Neural cell (in vitro differentiated cells): ENCODE measurements around the gene LDB3. TPM values are rescaled to one million over a fixed set of nuclear protein-coding genes. Genes with fewer than 3 reads are reported as not detected.
"Not testable (repeated sequence)": the region's sequence is repeated elsewhere in the genome, so short reads cannot be mapped to it uniquely, and the experiment has no call there.

Source experiments
- H2AFZ ChIP-seq: fragments of 200-600, 300-800 bp; sonication (generic), shearing (Covaris generic); 2 replicates; pipeline ENCODE4 v1.6.0; 2014; ENCODE audit warnings: low read depth, mild to moderate bottlenecking, antibody characterized with exemption, low read length, moderate library complexity
- H3F3A ChIP-seq: fragments of 200-600 bp; shearing (Covaris generic); 2 replicates; pipeline ENCODE4 v1.6.1; 2016; ENCODE audit warnings: mild to moderate bottlenecking, moderate library complexity, mixed read lengths, antibody characterized with exemption, low read length; ENCODE audit not compliant: insufficient read depth, poor library complexity, severe bottlenecking
- H3K27ac ChIP-seq: fragments of 200-600, 300-800 bp; sonication (generic), shearing (Covaris generic); 2 replicates; pipeline ENCODE4 v1.5.1; 2014; ENCODE audit warnings: mild to moderate bottlenecking, low read length, moderate library complexity
- H3K27me3 ChIP-seq: fragments of 300-800, 200-600 bp; sonication (generic), shearing (Covaris generic); 2 replicates; pipeline ENCODE4 v1.6.0; 2014; ENCODE audit warnings: mild to moderate bottlenecking, low read depth, low read length, moderate library complexity; ENCODE audit not compliant: insufficient read depth
- H3K36me3 ChIP-seq: fragments of 300-800, 200-600 bp; sonication (generic), shearing (Covaris generic); 2 replicates; pipeline ENCODE4 v1.5.1; 2014; ENCODE audit warnings: mild to moderate bottlenecking, antibody characterized with exemption, low read length, moderate library complexity; ENCODE audit not compliant: insufficient read depth
- H3K4me2 ChIP-seq: fragments of 300-800, 200-600 bp; sonication (generic), shearing (Covaris generic); 2 replicates; pipeline ENCODE4 v1.6.0; 2014; ENCODE audit warnings: mild to moderate bottlenecking, low read length
- H3K4me3 ChIP-seq: fragments of 300-800, 200-600 bp; sonication (generic), shearing (Covaris generic); 2 replicates; pipeline ENCODE4 v1.5.1; 2014; ENCODE audit warnings: mild to moderate bottlenecking, low read length, moderate library complexity
- H3K79me2 ChIP-seq: fragments of 200-600 bp; shearing (Covaris generic); replicated peaks from 2 replicates; pipeline ENCODE4 v1.6.0; 2014; ENCODE audit warnings: mild to moderate bottlenecking, low read length, moderate library complexity; ENCODE audit not compliant: insufficient read depth
- H3K9ac ChIP-seq: fragments of 300-800, 200-600 bp; sonication (generic), shearing (Covaris generic); 2 replicates; pipeline ENCODE4 v1.6.1; 2016; ENCODE audit warnings: mild to moderate bottlenecking, low read length, mixed read lengths
- H3K9me2 ChIP-seq: fragments of 200-600 bp; shearing (Covaris generic); 2 replicates; pipeline ENCODE4 v1.6.1; 2016; ENCODE audit warnings: mild to moderate bottlenecking, low read length, mixed read lengths; ENCODE audit not compliant: insufficient read depth
- H3K9me3 ChIP-seq: fragments of 200-600, 300-800 bp; sonication (generic), shearing (Covaris generic); 2 replicates; pipeline ENCODE4 v1.6.1; 2016; ENCODE audit warnings: mild to moderate bottlenecking, mixed run types, low read length, moderate library complexity, mixed read lengths
- H4K20me1 ChIP-seq: fragments of 200-600 bp; shearing (Covaris generic); 2 replicates; pipeline ENCODE4 v1.6.1; 2016; ENCODE audit warnings: mild to moderate bottlenecking, mixed run types; ENCODE audit not compliant: insufficient read depth
- EP300 ChIP-seq: fragments of 450-650 bp; conservative IDR thresholded peaks from 2 replicates; pipeline ENCODE4 v1.6.1; 2014; ENCODE audit warnings: antibody characterized with exemption, mild to moderate bottlenecking, moderate library complexity; ENCODE audit not compliant: poor library complexity, severe bottlenecking
- EZH2 ChIP-seq: fragments of 200-600, 300-800 bp; shearing (Covaris generic), sonication (generic); IDR thresholded peaks from 2 replicates; pipeline ENCODE4 v1.6.1; 2014; ENCODE audit warnings: antibody characterized with exemption, low read length, borderline replicate concordance, mild to moderate bottlenecking; ENCODE audit not compliant: insufficient read depth, poor library complexity, severe bottlenecking
- MXI1 ChIP-seq: fragments of 450-650 bp; conservative IDR thresholded peaks from 2 replicates; pipeline ENCODE4 v1.6.1; 2014; ENCODE audit warnings: antibody characterized with exemption, mild to moderate bottlenecking; ENCODE audit not compliant: poor library complexity, severe bottlenecking
- POLR2AphosphoS5 ChIP-seq: IDR thresholded peaks from 2 replicates; pipeline ENCODE4 v1.6.1; 2012
- RAD21 ChIP-seq: fragments of 450-650 bp; conservative IDR thresholded peaks from 2 replicates; pipeline ENCODE4 v1.6.1; 2014; ENCODE audit warnings: antibody characterized with exemption, mild to moderate bottlenecking, moderate library complexity
- SMC3 ChIP-seq: fragments of 450-650 bp; conservative IDR thresholded peaks from 2 replicates; pipeline ENCODE4 v1.6.1; 2014; ENCODE audit warnings: antibody characterized with exemption, mild to moderate bottlenecking, moderate library complexity; ENCODE audit not compliant: poor library complexity
- TAF1 ChIP-seq: IDR thresholded peaks from 2 replicates; pipeline ENCODE4 v1.6.1; 2012; ENCODE audit warnings: low read depth
- polyA plus RNA-seq: library from polyadenylated mRNA; depleted of rRNA; stranded (reverse); fragments of >200 nt; gene quantifications from 2 replicates; pipeline ENCODE4 v1.2.3, GENCODE V29; 2014
- TF ChIP-seq, protein P1 (sequence below): IDR thresholded peaks from 2 replicates; pipeline ENCODE4 v1.6.1; 2012; ENCODE audit warnings: borderline replicate concordance
- TF ChIP-seq, protein P2 (sequence below): fragments of 450-650 bp; IDR thresholded peaks from 2 replicates; pipeline ENCODE4 v1.5.1; 2014; ENCODE audit warnings: antibody characterized with exemption, mild to moderate bottlenecking, moderate library complexity; ENCODE audit not compliant: poor library complexity, severe bottlenecking

The LDB3 gene
- polyA plus RNA-seq, 1 donor from 2014 or later = 0.12 TPM

DNA sequence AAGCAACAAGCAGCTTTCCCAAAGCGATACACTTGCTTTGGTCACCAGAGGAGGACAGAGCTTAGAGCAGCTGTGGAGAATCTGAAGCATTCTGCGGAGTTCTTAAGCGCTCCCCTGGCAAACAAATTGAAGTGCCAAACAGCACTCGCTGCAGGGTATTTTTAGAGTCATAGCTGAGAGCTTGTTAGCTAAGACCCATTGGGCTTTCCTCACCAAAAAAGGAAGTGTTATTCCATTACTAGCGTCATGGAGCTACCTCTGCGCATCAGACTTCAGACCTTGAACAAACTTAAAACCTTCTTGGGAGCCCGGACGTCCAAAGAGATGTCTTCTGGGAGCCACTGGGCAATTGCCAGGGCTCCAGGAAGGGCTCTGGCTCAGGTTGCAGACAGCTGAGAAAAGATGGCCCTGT, 65.0 kb downstream of the LDB3 start:
- Histone ChIP-seq H3K4me2 (no peak overlapping the region), H3F3A (no peaks in the 10 kb centered on the region), H3K27me3 (no peaks in the 10 kb centered on the region), H3K27ac (no peak overlapping the region), H3K9me3 (no peaks in the 10 kb centered on the region), H4K20me1 (no peaks in the 10 kb centered on the region), H3K9me2 (no peaks in the 10 kb centered on the region), H3K9ac (no peak overlapping the region), H3K36me3 (no peaks in the 10 kb centered on the region), H3K4me3 (no peak overlapping the region), H2AFZ (no peak overlapping the region), H3K79me2 (no peaks in the 10 kb centered on the region)
- TF ChIP-seq EZH2 (no peak), TAF1 (no peak), RAD21 (no peak), POLR2AphosphoS5 (no peak), MXI1 (no peak), EP300 (no peak), SMC3 (no peak)
- TF ChIP-seq, protein P1, sequence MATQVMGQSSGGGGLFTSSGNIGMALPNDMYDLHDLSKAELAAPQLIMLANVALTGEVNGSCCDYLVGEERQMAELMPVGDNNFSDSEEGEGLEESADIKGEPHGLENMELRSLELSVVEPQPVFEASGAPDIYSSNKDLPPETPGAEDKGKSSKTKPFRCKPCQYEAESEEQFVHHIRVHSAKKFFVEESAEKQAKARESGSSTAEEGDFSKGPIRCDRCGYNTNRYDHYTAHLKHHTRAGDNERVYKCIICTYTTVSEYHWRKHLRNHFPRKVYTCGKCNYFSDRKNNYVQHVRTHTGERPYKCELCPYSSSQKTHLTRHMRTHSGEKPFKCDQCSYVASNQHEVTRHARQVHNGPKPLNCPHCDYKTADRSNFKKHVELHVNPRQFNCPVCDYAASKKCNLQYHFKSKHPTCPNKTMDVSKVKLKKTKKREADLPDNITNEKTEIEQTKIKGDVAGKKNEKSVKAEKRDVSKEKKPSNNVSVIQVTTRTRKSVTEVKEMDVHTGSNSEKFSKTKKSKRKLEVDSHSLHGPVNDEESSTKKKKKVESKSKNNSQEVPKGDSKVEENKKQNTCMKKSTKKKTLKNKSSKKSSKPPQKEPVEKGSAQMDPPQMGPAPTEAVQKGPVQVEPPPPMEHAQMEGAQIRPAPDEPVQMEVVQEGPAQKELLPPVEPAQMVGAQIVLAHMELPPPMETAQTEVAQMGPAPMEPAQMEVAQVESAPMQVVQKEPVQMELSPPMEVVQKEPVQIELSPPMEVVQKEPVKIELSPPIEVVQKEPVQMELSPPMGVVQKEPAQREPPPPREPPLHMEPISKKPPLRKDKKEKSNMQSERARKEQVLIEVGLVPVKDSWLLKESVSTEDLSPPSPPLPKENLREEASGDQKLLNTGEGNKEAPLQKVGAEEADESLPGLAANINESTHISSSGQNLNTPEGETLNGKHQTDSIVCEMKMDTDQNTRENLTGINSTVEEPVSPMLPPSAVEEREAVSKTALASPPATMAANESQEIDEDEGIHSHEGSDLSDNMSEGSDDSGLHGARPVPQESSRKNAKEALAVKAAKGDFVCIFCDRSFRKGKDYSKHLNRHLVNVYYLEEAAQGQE = no peak
- TF ChIP-seq, protein P2, sequence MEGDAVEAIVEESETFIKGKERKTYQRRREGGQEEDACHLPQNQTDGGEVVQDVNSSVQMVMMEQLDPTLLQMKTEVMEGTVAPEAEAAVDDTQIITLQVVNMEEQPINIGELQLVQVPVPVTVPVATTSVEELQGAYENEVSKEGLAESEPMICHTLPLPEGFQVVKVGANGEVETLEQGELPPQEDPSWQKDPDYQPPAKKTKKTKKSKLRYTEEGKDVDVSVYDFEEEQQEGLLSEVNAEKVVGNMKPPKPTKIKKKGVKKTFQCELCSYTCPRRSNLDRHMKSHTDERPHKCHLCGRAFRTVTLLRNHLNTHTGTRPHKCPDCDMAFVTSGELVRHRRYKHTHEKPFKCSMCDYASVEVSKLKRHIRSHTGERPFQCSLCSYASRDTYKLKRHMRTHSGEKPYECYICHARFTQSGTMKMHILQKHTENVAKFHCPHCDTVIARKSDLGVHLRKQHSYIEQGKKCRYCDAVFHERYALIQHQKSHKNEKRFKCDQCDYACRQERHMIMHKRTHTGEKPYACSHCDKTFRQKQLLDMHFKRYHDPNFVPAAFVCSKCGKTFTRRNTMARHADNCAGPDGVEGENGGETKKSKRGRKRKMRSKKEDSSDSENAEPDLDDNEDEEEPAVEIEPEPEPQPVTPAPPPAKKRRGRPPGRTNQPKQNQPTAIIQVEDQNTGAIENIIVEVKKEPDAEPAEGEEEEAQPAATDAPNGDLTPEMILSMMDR = no peak

DNA sequence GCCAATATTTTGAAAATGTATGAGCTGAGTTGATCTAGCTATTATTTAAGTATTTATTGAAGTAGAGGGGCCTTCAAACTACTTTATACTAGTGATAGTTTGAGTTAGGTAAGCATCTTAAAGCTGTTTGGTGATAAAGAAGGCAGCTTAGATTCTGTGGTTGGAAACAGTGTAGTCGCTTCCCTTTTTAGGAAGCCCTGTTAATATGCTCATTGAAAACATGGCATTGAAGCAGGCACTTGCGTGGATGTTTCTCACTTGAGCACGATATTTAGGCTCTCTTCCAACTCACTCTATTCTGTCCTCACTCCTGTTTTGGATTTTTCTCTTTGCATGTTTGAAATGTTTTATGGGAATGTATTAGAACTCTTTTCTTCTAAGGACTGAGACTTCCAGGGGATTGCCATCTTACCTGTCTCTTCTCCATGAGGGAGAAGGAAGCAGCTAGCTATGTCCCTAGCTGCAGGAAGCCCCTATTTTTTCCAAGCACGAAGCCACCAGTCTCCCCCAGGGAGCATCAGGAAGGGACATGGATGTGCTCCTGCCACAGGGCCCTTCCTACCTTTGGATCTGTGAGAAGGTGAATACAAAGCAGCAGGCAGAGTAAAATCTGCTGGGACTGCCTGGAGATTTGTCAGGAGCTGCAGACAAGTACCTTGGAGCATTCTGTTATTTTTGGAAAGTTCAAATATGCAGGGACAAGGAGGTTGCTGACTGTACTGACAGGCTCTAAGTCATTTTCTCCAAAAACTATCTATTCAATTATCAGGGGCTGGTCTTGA, 66.1 kb downstream of the LDB3 start:
- Histone ChIP-seq H3K4me3 (no peak overlapping the region), H3K27me3 (no peaks in the 10 kb centered on the region), H3K9ac (no peak overlapping the region), H3K27ac (no peak overlapping the region), H3K79me2 (no peaks in the 10 kb centered on the region), H3K4me2 (no peak overlapping the region), H4K20me1 (no peaks in the 10 kb centered on the region), H3K36me3 (no peaks in the 10 kb centered on the region), H2AFZ (no peak overlapping the region), H3K9me3 (no peaks in the 10 kb centered on the region), H3F3A (no peaks in the 10 kb centered on the region), H3K9me2 (no peaks in the 10 kb centered on the region)
- TF ChIP-seq RAD21 (no peak), SMC3 (no peak), TAF1 (no peak), POLR2AphosphoS5 (no peak), EP300 (no peak), MXI1 (no peak), EZH2 (no peak)
- TF ChIP-seq, protein P1 = no peak
- TF ChIP-seq, protein P2 = no peak

DNA sequence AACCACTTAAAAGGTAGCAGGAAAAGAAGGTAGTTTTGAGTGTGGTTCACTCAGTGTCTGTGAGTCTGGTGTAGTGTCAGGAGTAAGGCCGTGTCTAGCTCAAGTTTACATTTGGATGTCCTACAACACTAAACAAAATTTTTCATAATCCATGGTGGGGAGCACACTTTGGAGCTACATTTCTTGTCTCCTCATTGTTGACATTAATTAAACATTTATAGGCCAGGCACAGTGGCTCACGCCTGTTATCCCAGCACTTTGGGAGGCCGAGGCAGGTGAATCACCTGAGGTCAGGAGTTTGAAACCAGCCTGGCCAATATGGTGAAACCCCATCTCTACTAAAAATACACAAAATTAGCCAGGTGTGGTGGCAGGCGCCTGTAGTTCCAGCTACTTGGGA, 67.0 kb downstream of the LDB3 start:
- H3K79me2 ChIP-seq, H3K9me2 ChIP-seq: not testable (repeated sequence)

More for the DNA sequence above, 67.0 kb downstream of the LDB3 start:
- H3K9ac ChIP-seq, H2AFZ ChIP-seq, H3K27ac ChIP-seq, H3K36me3 ChIP-seq, H3K9me3 ChIP-seq, H3K27me3 ChIP-seq, H3K4me2 ChIP-seq, H3F3A ChIP-seq, H4K20me1 ChIP-seq, H3K4me3 ChIP-seq: not testable (repeated sequence)
